GM18519 (cell line): ENCODE results near the gene WDR81.
"Not testable (repeated sequence)": the region's sequence is repeated elsewhere in the genome, so short reads cannot be mapped to it uniquely, and the experiment has no call there.

ENCODE experiments used
- ATAC-seq: cut with Tn5 transposase; IDR thresholded peaks from one replicate; pipeline ENCODE4 v1.9.1; 2021; ENCODE audit warnings: mild to moderate bottlenecking, moderate library complexity; ENCODE audit not compliant: unreplicated experiment, low FRiP score

WDR81 gene

DNA sequence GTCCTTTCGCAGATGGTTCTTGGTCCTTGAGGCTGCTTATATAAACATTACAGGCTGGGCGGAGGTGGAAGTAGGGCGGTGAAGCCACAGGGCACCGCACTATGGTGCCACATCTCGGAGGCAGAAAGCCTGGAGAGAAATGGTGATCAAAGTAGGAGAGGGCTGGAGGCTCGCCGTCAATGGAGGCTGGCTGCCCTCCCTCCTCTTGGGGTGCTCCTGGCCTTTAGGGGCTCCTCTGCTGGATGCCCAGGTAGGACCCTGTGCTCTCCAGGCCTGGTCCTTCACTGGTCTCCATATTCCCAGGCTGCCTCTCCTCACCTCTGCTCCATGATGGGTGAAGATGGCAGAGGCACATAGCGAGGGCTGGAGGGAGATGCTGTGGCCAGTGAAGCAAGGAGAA is 12.2 kb upstream of the WDR81 start:
- ATAC-seq: no peak

GRCh38 chr17:1713160-1713877 is 11.2 kb upstream of the WDR81 start:
- no peak for ATAC-seq

DNA sequence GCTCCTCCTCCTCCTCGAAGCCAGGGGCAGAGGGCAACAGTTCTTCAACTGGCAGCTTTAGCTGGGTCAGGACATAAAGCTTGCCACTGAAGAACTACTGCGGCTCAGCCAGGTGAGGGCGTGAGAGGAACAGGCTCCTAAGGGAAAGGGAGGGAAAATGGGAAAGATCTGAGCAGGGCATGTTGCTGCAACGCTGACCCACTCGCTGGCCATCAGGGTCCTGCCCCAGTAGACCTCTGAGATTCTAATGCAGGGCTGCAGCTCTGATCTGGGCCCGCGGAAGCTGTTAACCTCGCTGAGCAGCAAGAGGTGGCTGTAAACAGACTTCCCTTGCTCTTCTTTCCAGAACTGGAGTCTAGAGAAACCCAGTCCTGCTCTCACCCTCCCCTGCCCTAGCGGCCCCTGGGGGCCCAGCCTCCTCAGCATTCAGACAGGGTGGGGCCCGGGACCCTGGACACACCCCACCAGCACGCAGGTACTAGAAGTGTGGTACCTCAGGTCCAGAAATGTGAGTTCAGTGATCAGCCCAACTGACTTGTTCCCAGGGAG is 10.6 kb upstream of the WDR81 start:
- ATAC-seq: no peak

DNA sequence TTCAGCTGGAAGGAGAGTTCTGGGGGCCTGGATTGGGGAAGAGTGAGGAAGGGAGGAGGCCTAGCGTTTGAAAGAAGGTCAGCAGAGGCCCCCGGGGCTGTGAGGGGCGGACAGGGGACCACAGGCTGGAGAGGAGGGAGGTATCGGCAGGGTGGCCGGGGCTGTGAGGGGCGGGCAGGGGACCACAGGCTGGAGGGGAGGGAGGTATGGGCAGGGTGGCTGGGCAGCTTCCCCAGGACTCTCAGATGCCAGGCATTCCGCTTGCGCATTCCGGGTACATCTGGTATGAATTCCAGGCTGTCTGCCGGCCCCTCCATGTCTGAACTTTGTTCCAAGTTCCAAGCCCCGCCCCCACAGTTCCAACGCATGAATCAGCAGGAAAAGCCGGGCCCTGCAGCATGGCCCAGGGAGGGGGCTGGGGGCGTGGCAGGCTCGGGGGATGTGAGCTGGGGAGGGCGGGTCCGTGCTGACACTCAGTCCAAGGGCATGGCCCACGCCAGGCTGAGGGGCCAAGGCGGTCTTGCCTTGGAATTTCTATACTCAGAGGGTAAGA is 10.0 kb upstream of the WDR81 start:
- ATAC-seq: no peak

DNA sequence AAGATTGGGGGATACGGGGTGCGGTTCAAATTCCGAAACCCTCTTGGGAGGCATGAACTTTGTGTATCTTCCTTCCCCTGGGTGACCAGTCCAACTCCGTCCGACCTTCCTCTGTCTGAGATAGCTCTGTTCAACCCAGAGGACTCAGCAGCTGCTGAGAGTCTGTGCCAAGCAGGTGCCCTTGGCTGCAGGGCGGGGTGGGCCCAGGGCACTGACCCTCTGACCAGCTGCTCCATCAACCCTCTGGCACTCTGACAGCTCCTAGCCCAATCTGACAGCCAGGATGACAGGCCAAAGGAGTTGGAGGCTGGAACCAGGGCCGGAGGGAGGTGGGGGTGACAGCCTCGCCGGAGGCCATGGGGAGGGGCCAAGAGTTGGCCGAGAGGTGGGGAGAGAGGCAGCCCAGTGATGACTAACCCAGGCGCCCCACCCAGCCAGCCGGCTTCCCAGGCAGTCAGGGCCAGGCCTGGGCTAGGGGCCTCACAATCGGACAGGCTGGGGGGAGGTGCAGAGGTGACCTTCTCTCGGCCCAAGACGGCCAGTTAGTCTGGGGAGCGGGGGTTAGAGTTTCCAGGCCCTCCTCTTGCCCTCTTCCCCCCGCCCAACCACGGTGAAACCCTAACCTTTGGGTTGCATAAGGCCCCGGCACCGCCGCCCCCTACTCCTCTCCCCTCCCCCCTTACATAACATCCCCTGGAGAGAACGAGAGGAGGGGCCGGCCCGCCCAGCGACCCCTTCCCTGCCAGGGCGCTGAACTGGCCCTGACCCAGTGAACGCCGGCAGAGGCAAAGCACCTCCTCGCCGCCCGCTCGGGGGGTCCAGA is 9.3 kb upstream of the WDR81 start:
- no peak for ATAC-seq

DNA sequence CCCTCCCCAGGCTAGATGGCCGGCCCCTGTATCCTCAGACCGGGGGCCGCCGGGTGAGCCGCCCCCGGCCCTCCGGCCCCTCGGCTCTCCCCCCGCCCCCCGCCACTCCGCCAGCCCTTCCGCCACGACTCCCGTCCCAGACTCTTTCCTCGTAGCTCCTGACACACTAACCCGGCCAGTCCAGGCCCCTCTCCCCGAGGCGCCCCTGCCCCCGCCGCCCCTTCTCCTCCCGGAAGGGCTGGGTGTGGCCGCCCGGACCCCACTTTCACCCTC is 8.8 kb upstream of the WDR81 start:
- no peak for ATAC-seq

- ATAC-seq: peak; percentile 74
These were observed 8.2 kb upstream of the WDR81 start for GRCh38 chr17:1716076-1716911.

DNA sequence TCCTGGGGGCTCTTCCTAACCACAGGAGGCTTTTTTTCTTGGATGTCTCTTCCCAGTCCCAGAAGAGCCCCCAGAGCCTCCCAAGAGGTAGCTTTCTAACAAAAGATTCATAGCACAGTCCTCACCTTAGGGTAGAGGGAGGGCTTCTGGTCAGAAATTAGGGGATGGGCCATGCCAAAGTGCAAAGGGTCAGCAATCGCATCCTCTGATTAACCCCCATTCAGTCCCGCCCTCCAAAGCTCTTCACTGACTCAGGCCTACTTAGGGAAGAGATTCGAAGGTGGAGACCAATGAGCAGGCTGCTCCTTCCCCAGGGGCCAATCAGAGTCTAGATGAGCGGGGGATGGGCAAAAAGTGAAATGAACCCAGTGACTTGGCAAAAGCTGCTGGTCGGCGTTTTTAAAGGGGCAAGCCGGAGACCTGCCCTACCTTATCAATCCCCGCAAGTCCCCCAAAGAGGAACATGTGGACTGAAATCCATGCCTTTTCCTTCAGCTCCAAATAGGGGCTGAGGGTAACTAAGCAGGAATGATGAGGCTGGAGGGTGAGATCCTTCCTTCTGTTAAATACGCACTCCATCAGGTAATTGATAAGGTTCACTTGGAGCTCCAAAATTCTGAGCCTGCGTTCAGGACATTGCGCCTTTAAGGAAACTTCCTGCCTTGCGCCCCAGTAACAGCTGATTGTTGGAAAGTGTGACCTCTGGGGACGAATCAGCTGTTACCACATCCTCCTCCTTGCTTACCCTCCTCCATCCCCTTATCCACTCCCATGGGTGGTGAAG is 7.4 kb upstream of the WDR81 start:
- ATAC-seq: no peak

GRCh38 chr17:1718362-1719165 is 5.9 kb upstream of the WDR81 start:
- ATAC-seq: no peak

- no peak for ATAC-seq
These were observed 3.6 kb upstream of the WDR81 start for GRCh38 chr17:1720856-1721386.

- not testable (repeated sequence) for ATAC-seq
These were observed 2.5 kb upstream of the WDR81 start for GRCh38 chr17:1722022-1722421.

DNA sequence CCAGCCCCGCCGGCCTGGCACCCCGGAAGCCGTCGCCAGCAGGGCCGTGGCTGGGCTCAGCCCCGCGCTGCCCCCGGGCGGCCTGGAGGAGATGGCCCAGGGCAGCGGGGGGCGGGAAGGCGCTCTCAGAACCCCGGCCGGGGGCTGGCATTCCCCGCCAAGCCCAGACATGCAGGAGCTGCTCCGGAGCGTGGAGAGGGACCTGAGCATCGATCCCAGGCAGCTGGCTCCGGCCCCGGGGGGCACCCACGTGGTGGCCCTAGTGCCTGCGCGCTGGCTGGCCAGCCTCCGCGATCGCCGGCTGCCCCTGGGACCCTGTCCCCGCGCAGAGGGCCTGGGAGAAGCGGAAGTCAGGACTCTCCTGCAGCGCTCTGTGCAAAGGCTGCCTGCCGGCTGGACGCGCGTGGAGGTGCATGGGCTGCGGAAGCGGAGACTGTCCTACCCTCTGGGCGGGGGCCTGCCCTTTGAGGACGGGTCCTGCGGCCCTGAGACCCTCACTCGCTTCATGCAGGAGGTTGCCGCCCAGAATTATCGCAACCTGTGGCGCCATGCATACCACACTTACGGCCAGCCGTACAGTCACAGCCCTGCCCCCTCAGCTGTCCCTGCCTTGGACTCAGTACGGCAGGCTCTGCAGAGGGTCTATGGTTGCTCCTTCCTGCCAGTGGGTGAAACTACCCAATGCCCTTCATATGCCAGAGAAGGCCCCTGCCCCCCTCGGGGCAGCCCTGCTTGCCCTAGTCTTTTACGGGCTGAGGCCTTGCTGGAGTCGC is 551 bp downstream of the WDR81 start:
- ATAC-seq: no peak

GRCh38 chr17:1725642-1726511 is 1.4 kb downstream of the WDR81 start:
- no peak for ATAC-seq

- no peak for ATAC-seq
These were observed 2.2 kb downstream of the WDR81 start for GRCh38 chr17:1726626-1727257.

DNA sequence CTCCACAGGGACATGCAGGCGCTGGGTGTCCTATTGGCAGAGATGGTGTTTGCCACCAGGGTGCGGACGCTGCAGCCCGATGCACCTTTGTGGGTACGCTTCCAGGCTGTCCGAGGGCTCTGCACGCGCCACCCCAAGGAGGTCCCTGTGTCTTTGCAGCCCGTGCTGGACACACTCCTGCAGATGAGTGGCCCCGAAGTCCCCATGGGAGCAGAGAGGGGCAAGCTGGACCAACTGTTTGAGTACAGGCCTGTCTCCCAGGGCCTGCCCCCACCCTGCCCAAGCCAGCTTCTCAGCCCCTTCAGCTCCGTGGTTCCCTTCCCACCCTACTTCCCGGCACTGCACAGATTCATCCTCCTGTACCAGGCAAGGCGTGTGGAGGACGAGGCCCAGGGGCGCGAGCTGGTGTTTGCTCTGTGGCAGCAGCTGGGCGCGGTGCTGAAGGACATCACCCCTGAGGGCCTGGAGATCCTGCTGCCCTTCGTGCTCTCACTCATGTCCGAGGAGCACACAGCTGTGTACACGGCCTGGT is 2.8 kb downstream of the WDR81 start:
- no peak for ATAC-seq

- no peak for ATAC-seq
These were observed 3.5 kb downstream of the WDR81 start for GRCh38 chr17:1727876-1728630.
